ENCODE measurements around the gene FCRLA. TPM values are rescaled to one million over a fixed set of nuclear protein-coding genes. Genes with fewer than 3 reads are reported as not detected.
"Not testable (repeated sequence)": the region's sequence is repeated elsewhere in the genome, so short reads cannot be mapped to it uniquely, and the experiment has no call there.

The FCRLA gene
- total RNA-seq, 1 experiment from 2014 or later, result 0.20 TPM

GRCh38 chr1:161688946-161689345 is 18.1 kb upstream of the FCRLA start:
- Histone ChIP-seq H3K4me3 (no peak overlapping the region), H3K9me3 (ENCODE audit: insufficient read depth, low read depth) (no peaks in the 10 kb centered on the region), H3F3A (ENCODE audit: insufficient read depth, low read depth) (no peaks in the 10 kb centered on the region), H3K79me2 (ENCODE audit: low read depth) (no peaks in the 10 kb centered on the region), H3K36me3 (ENCODE audit: low read depth) (no peaks in the 10 kb centered on the region), H3K27me3 (ENCODE audit: insufficient read depth, low read depth) (peaks cover 1% of the 10 kb centered on the region; the same call in 1 of the 2 replicates), H3K9me2 (ENCODE audit: insufficient read depth) (no peaks in the 10 kb centered on the region), H3K27ac (no peak overlapping the region), H4K20me1 (ENCODE audit: insufficient read depth) (no peaks in the 10 kb centered on the region), H3K4me2 (no peak overlapping the region), H3K4me1 (replicated peaks; ENCODE audit: insufficient read depth) (no peaks in the 10 kb centered on the region), H2AFZ (no peak overlapping the region)
- POLR2A ChIA-PET (ENCODE audit: unreplicated experiment), result interaction anchor here (0.6 kb wide), 1 partner anchor 36 kb away, joined by 8 read pairs; no protein-coding TSS in a partner anchor
- CTCF ChIA-PET, result interaction anchor here (0.6 kb wide), 1 partner anchor 506 kb away, joined by 6 read pairs; no protein-coding TSS in a partner anchor
- no peak for DNase-seq
- no TSS peak for BruUV-seq (replicated peaks)
- intact Hi-C loops (cut with micrococcal nuclease; ENCODE audit: unreplicated experiment), result no loop called here
- no peak for TF ChIP-seq EZH2 (IDR thresholded peaks at IDR 0.05; ENCODE audit: low read depth)
- TF ChIP-seq CTCF (conservative IDR thresholded peaks at IDR 0.05), result no peak

- no peak overlapping the region for H3K4me3 ChIP-seq
- H3K9me3 ChIP-seq (ENCODE audit: insufficient read depth, low read depth), result no peaks in the 10 kb centered on the region
- H3K4me2 ChIP-seq, result no peak overlapping the region
- H3K4me1 ChIP-seq (replicated peaks; ENCODE audit: insufficient read depth), result no peaks in the 10 kb centered on the region
- ChIA-PET CTCF (no interaction called here), POLR2A (ENCODE audit: unreplicated experiment) (no interaction called here)
- no peaks in the 10 kb centered on the region for H3K36me3 ChIP-seq (ENCODE audit: low read depth)
- no peak overlapping the region for H3K27ac ChIP-seq
- H2AFZ ChIP-seq, result no peak overlapping the region
- intact Hi-C loops (cut with micrococcal nuclease; ENCODE audit: unreplicated experiment), result no loop called here
- no TSS peak for BruUV-seq (replicated peaks)
- H3K27me3 ChIP-seq (ENCODE audit: insufficient read depth, low read depth), result peaks cover 8% of the 10 kb centered on the region; the same call in 1 of the 2 replicates
- no peak for TF ChIP-seq EZH2 (IDR thresholded peaks at IDR 0.05; ENCODE audit: low read depth)
- no peak for TF ChIP-seq CTCF (conservative IDR thresholded peaks at IDR 0.05)
- no peak for DNase-seq
- H3K9me2 ChIP-seq (ENCODE audit: insufficient read depth), result no peaks in the 10 kb centered on the region
- no peaks in the 10 kb centered on the region for H4K20me1 ChIP-seq (ENCODE audit: insufficient read depth)
- H3K79me2 ChIP-seq (ENCODE audit: low read depth), result no peaks in the 10 kb centered on the region
- H3F3A ChIP-seq (ENCODE audit: insufficient read depth, low read depth), result no peaks in the 10 kb centered on the region
Observed at GRCh38 chr1:161691846-161692245, 15.2 kb upstream of the FCRLA start.

- H3K27ac ChIP-seq; DNase-seq; H3K4me3 ChIP-seq; H3K79me2 ChIP-seq (ENCODE audit: low read depth); H3F3A ChIP-seq (ENCODE audit: insufficient read depth, low read depth); intact Hi-C loops (cut with micrococcal nuclease; ENCODE audit: unreplicated experiment); BruUV-seq (replicated peaks); H3K4me1 ChIP-seq (replicated peaks; ENCODE audit: insufficient read depth); H4K20me1 ChIP-seq (ENCODE audit: insufficient read depth); POLR2A ChIA-PET (ENCODE audit: unreplicated experiment); H3K9me3 ChIP-seq (ENCODE audit: insufficient read depth, low read depth); H3K4me2 ChIP-seq; H3K36me3 ChIP-seq (ENCODE audit: low read depth); H3K9me2 ChIP-seq (ENCODE audit: insufficient read depth); H2AFZ ChIP-seq; CTCF ChIA-PET: not testable (repeated sequence)
- peaks cover 12% of the 10 kb centered on the region; the same call in 1 of the 2 replicates for H3K27me3 ChIP-seq (ENCODE audit: insufficient read depth, low read depth)
Observed at GRCh38 chr1:161693020-161693712, 13.9 kb upstream of the FCRLA start.

- H3K9me3 ChIP-seq (ENCODE audit: insufficient read depth, low read depth); H3K4me3 ChIP-seq; POLR2A ChIA-PET (ENCODE audit: unreplicated experiment); BruUV-seq (replicated peaks); H4K20me1 ChIP-seq (ENCODE audit: insufficient read depth); H3K4me1 ChIP-seq (replicated peaks; ENCODE audit: insufficient read depth); H3K27ac ChIP-seq; H3F3A ChIP-seq (ENCODE audit: insufficient read depth, low read depth); H3K4me2 ChIP-seq; H3K79me2 ChIP-seq (ENCODE audit: low read depth); H3K36me3 ChIP-seq (ENCODE audit: low read depth); intact Hi-C loops (cut with micrococcal nuclease; ENCODE audit: unreplicated experiment); H3K9me2 ChIP-seq (ENCODE audit: insufficient read depth); CTCF ChIA-PET; DNase-seq; H2AFZ ChIP-seq: not testable (repeated sequence)
- peaks cover 12% of the 10 kb centered on the region; the same call in 1 of the 2 replicates for H3K27me3 ChIP-seq (ENCODE audit: insufficient read depth, low read depth)
Observed at GRCh38 chr1:161698302-161698701, 8.7 kb upstream of the FCRLA start.

Measured in PC-9 (cell line).